ENCODE results near the gene SEZ6L2. TPM values are rescaled to one million over a fixed set of nuclear protein-coding genes. Genes with fewer than 3 reads are reported as not detected.
"Not testable (repeated sequence)": the region's sequence is repeated elsewhere in the genome, so short reads cannot be mapped to it uniquely, and the experiment has no call there.

SEZ6L2 gene
- total RNA-seq, 1 donor from 2014 or later, result 0.61 TPM

GRCh38 chr16:29889372-29889771 is 10.0 kb downstream of the SEZ6L2 start:
- H3K27ac Mint-ChIP-seq; intact Hi-C loops (cut with micrococcal nuclease); H3K4me1 Mint-ChIP-seq; H3K27me3 Mint-ChIP-seq; DNase-seq; H3K4me3 Mint-ChIP-seq; H3K9me3 Mint-ChIP-seq; H3K36me3 Mint-ChIP-seq (ENCODE audit: low read depth): not testable (repeated sequence)

GRCh38 chr16:29883987-29884386 is 15.4 kb downstream of the SEZ6L2 start:
- Mint-ChIP-seq H3K27me3 (peaks cover 9% of the 10 kb centered on the region), H3K4me1 (no peaks in the 10 kb centered on the region), H3K4me3 (no peak overlapping the region), H3K36me3 (ENCODE audit: low read depth) (no peaks in the 10 kb centered on the region), H3K27ac (no peak overlapping the region), H3K9me3 (no peaks in the 10 kb centered on the region)
- intact Hi-C loops (cut with micrococcal nuclease), result no loop called here
- DNase-seq, result no peak

- Mint-ChIP-seq H3K27me3 (peaks cover 21% of the 10 kb centered on the region), H3K27ac (no peak overlapping the region), H3K4me1 (peaks cover 13% of the 10 kb centered on the region), H3K9me3 (no peaks in the 10 kb centered on the region), H3K4me3 (no peak overlapping the region), H3K36me3 (ENCODE audit: low read depth) (no peaks in the 10 kb centered on the region)
- intact Hi-C loops (cut with micrococcal nuclease), result no loop called here
- DNase-seq, result no peak
Observed at GRCh38 chr16:29881050-29881449, 18.3 kb downstream of the SEZ6L2 start.

DNA sequence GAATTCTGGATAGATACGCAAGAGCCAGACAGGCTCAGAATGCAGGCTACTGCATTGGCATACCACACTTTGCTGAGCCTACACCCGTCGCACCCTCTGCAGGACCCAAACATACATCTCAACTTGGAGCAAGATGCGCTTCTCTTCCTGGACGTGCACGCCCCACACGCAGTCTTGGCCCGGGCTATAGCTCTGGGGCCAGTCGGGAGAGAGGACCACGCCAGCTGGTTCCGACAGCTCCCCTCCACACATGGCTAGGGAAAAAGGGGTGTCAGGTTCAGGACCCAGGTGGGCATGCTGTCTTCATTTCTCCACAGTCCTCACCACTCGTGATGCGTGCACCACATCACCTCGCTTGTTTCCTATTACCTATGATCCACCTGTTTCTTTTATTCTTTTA is 21.2 kb downstream of the SEZ6L2 start:
- intact Hi-C loops (cut with micrococcal nuclease), result no loop called here
- Mint-ChIP-seq H3K4me3 (no peak overlapping the region), H3K27me3 (peaks cover 26% of the 10 kb centered on the region)

DNA sequence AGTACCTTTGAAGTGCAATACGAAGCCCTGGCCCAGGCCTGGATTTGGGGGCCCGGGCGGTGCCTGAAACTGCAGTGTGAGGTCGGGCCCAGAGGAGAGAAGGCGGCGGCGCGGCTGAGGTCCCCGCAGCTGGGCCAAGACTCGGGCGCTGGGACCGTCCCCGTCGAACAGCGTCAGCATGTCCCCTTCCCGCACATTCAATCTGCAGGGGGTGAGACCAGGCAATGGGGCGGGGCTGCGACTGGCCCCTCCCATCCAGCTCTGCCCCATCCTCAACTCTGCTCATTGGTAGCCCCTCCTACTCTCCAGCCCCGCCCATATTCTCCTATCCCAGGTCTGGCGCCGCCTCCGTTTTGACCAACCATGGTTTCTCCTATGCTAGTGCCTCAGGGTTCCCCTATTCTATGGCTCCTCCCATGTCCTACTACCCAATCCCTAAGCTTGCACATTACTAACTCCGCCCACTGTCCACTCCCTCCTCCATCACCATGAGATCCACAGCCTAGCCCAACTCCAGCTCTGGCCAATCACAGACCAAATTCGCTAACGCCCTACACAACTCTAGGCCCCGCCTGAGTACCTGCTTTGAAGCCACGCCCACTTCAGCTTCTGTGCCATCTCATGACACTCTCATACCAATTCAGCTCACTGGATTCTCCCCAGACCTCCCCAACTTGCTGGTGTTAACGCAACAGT is 21.9 kb downstream of the SEZ6L2 start:
- H3K4me3 Mint-ChIP-seq, result peak overlapping the region; percentile 76

More for the DNA sequence above, 21.2 kb downstream of the SEZ6L2 start:
- no peak for DNase-seq
- Mint-ChIP-seq H3K9me3 (no peaks in the 10 kb centered on the region), H3K27ac (no peak overlapping the region), H3K4me1 (peaks cover 13% of the 10 kb centered on the region), H3K36me3 (ENCODE audit: low read depth) (no peaks in the 10 kb centered on the region)

DNA sequence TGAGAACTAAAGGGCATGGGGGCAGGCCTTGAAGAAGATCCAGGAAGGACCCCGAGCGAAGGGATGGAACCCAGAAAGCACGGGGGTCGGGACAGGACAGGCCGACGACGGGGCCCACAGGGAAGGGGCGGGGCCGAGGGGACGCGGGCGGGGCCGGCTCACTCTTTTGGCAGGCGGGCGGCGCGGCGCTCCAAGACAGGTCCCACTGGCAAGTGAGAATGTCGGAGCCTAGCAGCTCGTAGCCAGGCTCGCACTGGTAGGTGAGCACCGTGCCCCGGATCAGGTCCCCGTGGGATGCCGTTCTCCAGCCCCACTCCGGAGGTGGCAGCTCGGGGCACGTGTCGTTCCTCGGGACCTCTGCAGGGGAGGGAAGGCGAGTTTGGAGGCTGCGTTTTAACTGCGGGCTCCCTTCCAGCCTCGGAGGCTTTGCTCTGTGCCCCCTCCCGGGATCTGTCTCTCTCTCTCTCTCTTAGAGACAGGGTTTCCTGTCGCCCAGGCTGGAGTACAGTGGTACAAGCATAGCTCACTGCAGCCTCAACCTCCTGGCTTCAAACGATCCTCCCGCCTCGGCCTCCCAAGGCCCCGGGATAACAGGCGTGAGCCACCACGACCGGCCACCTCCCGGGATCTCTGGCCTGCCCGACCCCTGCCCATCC is 22.6 kb downstream of the SEZ6L2 start:
- peak overlapping the region; percentile 76 for H3K4me3 Mint-ChIP-seq
- peaks cover 13% of the 10 kb centered on the region for H3K4me1 Mint-ChIP-seq
- DNase-seq, result peak; percentile 80
- H3K36me3 Mint-ChIP-seq (ENCODE audit: low read depth), result no peaks in the 10 kb centered on the region
- H3K9me3 Mint-ChIP-seq, result no peaks in the 10 kb centered on the region
- no peak overlapping the region for H3K27ac Mint-ChIP-seq
- peaks cover 24% of the 10 kb centered on the region for H3K27me3 Mint-ChIP-seq
- intact Hi-C loops (cut with micrococcal nuclease), result no loop called here

More for the DNA sequence above, 21.9 kb downstream of the SEZ6L2 start:
- Mint-ChIP-seq H3K27ac (no peak overlapping the region), H3K27me3 (peaks cover 24% of the 10 kb centered on the region), H3K4me1 (peaks cover 13% of the 10 kb centered on the region), H3K36me3 (ENCODE audit: low read depth) (no peaks in the 10 kb centered on the region), H3K9me3 (no peaks in the 10 kb centered on the region)
- intact Hi-C loops (cut with micrococcal nuclease), result no loop called here
- DNase-seq, result peak; percentile 86

DNA sequence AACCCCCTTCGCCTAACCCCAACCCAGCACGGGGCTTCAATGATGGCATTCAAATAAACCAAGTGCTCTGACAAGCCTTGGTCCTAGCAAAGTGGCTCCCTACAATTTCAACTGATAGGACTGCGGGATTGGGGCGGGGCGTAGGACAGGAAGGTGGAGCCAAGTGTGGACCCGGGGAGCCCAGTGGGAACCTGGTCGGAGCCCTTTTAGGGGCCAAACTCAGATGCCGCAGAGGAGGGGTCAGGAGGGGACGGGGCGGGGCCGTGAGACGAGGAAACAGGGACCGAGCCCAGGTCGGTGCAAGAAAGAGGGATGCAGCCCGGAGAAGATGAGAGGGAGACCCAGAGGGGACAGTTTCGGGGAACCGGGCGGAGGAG is 23.1 kb downstream of the SEZ6L2 start:
- Mint-ChIP-seq H3K36me3 (ENCODE audit: low read depth) (no peaks in the 10 kb centered on the region), H3K9me3 (no peaks in the 10 kb centered on the region), H3K27ac (no peak overlapping the region), H3K4me3 (peak overlapping the region; percentile 76), H3K27me3 (peaks cover 23% of the 10 kb centered on the region), H3K4me1 (peaks cover 13% of the 10 kb centered on the region)
- peak; percentile 67 for DNase-seq
- intact Hi-C loops (cut with micrococcal nuclease), result no loop called here

DNA sequence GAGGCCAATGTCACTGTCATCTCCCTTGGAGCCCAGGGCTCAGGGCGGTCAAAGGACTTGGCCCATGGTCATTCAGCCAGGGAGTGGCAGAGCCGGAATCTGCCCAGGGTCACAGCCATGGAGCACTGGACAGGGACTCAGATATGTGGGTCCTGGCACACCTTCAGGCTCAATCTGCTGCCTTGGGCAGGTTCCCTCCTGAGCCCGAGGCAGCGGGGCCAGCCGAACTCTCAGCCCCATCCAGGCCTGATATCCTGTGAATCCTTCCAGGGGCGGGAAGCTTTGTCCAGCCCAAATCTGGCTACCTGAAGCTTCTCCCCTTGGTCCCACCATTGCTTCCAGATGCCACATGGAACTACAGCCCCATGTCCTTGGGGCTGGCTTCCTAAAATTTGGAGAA is 24.1 kb downstream of the SEZ6L2 start:
- Mint-ChIP-seq H3K4me3 (no peak overlapping the region), H3K27me3 (peaks cover 21% of the 10 kb centered on the region), H3K27ac (no peak overlapping the region), H3K4me1 (peaks cover 13% of the 10 kb centered on the region), H3K9me3 (no peaks in the 10 kb centered on the region), H3K36me3 (ENCODE audit: low read depth) (no peaks in the 10 kb centered on the region)
- intact Hi-C loops (cut with micrococcal nuclease), result no loop called here
- DNase-seq, result no peak

- peaks cover 13% of the 10 kb centered on the region for H3K4me1 Mint-ChIP-seq
- DNase-seq, result no peak
- no peak overlapping the region for H3K27ac Mint-ChIP-seq
- H3K36me3 Mint-ChIP-seq (ENCODE audit: low read depth), result no peaks in the 10 kb centered on the region
- H3K27me3 Mint-ChIP-seq, result peaks cover 21% of the 10 kb centered on the region
- intact Hi-C loops (cut with micrococcal nuclease), result no loop called here
- H3K9me3 Mint-ChIP-seq, result no peaks in the 10 kb centered on the region
- no peak overlapping the region for H3K4me3 Mint-ChIP-seq
Observed at GRCh38 chr16:29873319-29873718, 26.0 kb downstream of the SEZ6L2 start.

GRCh38 chr16:29871822-29872546 is 27.4 kb downstream of the SEZ6L2 start:
- Mint-ChIP-seq H3K9me3 (no peaks in the 10 kb centered on the region), H3K27me3 (peaks cover 12% of the 10 kb centered on the region), H3K4me1 (peaks cover 7% of the 10 kb centered on the region), H3K36me3 (ENCODE audit: low read depth) (no peaks in the 10 kb centered on the region), H3K27ac (no peak overlapping the region), H3K4me3 (no peak overlapping the region)
- intact Hi-C loops (cut with micrococcal nuclease), result no loop called here
- no peak for DNase-seq

- intact Hi-C loops (cut with micrococcal nuclease), result loop anchor here (10.0 kb wide), 2 partner anchors 106 to 156 kb away; partner anchors contain the start of genes C16orf92 and TAOK2
- H3K4me1 Mint-ChIP-seq; DNase-seq; H3K27ac Mint-ChIP-seq; H3K36me3 Mint-ChIP-seq (ENCODE audit: low read depth); H3K27me3 Mint-ChIP-seq; H3K9me3 Mint-ChIP-seq; H3K4me3 Mint-ChIP-seq: not testable (repeated sequence)
Observed at GRCh38 chr16:29869067-29869466, 30.3 kb downstream of the SEZ6L2 start.

DNA sequence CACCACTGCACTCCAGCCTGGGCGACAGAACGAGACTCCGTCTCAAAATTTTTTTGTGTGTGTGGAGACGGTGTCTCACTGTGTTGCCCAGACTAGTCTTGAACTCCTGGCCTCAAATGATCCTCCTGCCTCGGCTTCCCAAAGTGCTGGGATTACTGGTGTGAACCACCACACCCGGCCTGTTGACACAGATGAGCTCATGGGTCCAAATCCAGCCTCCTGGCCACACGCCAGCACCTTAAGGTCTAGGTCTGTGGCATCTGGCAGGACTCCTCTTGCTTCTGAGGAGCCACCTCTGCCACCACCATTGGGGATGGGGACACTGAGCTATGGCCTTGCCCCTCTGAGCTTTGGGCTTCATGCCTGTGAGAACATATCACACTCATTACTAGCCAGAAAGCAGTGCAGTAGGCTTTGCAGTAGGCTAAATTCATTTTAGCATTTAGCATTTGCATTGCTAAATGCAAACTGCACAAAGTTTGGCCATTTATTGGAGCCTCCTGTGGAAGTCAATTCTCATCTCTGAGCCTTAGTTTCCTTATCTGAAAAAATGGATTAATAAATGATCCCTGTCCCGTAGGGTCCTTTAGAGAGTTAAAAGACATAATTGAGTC is 30.8 kb downstream of the SEZ6L2 start:
- Mint-ChIP-seq H3K9me3 (no peaks in the 10 kb centered on the region), H3K36me3 (ENCODE audit: low read depth) (no peaks in the 10 kb centered on the region), H3K4me3 (no peak overlapping the region), H3K4me1 (peaks cover 4% of the 10 kb centered on the region), H3K27ac (no peak overlapping the region), H3K27me3 (peaks cover 2% of the 10 kb centered on the region)
- DNase-seq, result no peak
- intact Hi-C loops (cut with micrococcal nuclease), result loop anchor here (10.0 kb wide), 2 partner anchors 106 to 156 kb away; partner anchors contain the start of genes C16orf92 and TAOK2

GRCh38 chr16:29864205-29864604 is 35.1 kb downstream of the SEZ6L2 start:
- H3K4me3 Mint-ChIP-seq, result no peak overlapping the region
- H3K27ac Mint-ChIP-seq, result no peak overlapping the region
- DNase-seq, result no peak
- no peaks in the 10 kb centered on the region for H3K9me3 Mint-ChIP-seq
- peaks cover 19% of the 10 kb centered on the region for H3K36me3 Mint-ChIP-seq (ENCODE audit: low read depth)
- peaks cover 2% of the 10 kb centered on the region for H3K27me3 Mint-ChIP-seq
- peaks cover 22% of the 10 kb centered on the region for H3K4me1 Mint-ChIP-seq
- intact Hi-C loops (cut with micrococcal nuclease), result loop anchor here (10.0 kb wide), 2 partner anchors 111 to 161 kb away; partner anchors contain the start of genes C16orf92 and TAOK2

- H3K27me3 Mint-ChIP-seq, result no peaks in the 10 kb centered on the region
- no peaks in the 10 kb centered on the region for H3K9me3 Mint-ChIP-seq
- peaks cover 22% of the 10 kb centered on the region for H3K4me1 Mint-ChIP-seq
- intact Hi-C loops (cut with micrococcal nuclease), result loop anchor here (1.0 to 10.0 kb wide), 8 partner anchors 36 to 161 kb away; partner anchors contain the start of genes ASPHD1, C16orf92, INO80E and KCTD13
- H3K4me3 Mint-ChIP-seq, result peak overlapping the region; percentile 96
- H3K36me3 Mint-ChIP-seq (ENCODE audit: low read depth), result peaks cover 22% of the 10 kb centered on the region
- peak overlapping the region; percentile 98 for H3K27ac Mint-ChIP-seq
- DNase-seq, result no peak
Observed at GRCh38 chr16:29863669-29863984, 35.7 kb downstream of the SEZ6L2 start.
